A549 (cell line): ENCODE data around the gene SUPT5H.

ENCODE experiments used
- CTCF ChIP-seq: fragments of >200 bp; sonication (Bioruptor Twin); formaldehyde crosslinking; IDR thresholded peaks from 3 replicates; pipeline ENCODE4 v1.5.1; 2016
- RCOR1 ChIP-seq: fragments of 150-350 bp; IDR thresholded peaks from 2 replicates; pipeline ENCODE4 v1.6.1; 2014; ENCODE audit warnings: antibody characterized with exemption, low read length, low read depth
- RNF2 ChIP-seq: fragments of 200-600 bp; sonication (generic); IDR thresholded peaks from 2 replicates; pipeline ENCODE4 v1.6.1; 2016; ENCODE audit warnings: low read depth, mild to moderate bottlenecking, antibody characterized with exemption, moderate library complexity, borderline replicate concordance

GRCh38 chr19:39427707-39428106 is 17.7 kb upstream of the SUPT5H start:
- no peak for TF ChIP-seq CTCF
- no peak for TF ChIP-seq RCOR1
- no peak for TF ChIP-seq RNF2
